Progenitor cell of endocrine pancreas (in vitro differentiated cells): Measurements from ENCODE around the gene PRAC2. TPM values are rescaled to one million over a fixed set of nuclear protein-coding genes. Genes with fewer than 3 reads are reported as not detected.

Source experiments
- DNase-seq: peaks from one replicate; pipeline ENCODE4 v3.0.0; 2021; ENCODE audit warnings: low spot score; ENCODE audit not compliant: unreplicated experiment
- H3K27ac Mint-ChIP-seq: 2 replicates; pipeline ENCODE4 v1.8.0; 2021; ENCODE audit warnings: mild to moderate bottlenecking, moderate library complexity, mixed read lengths
- H3K27me3 Mint-ChIP-seq: 2 replicates; pipeline ENCODE4 v1.8.0; 2021; ENCODE audit warnings: mixed read lengths
- H3K36me3 Mint-ChIP-seq: 2 replicates; pipeline ENCODE4 v1.8.0; 2022; ENCODE audit warnings: mixed read lengths; ENCODE audit not compliant: insufficient read depth
- H3K4me1 Mint-ChIP-seq: 2 replicates; pipeline ENCODE4 v1.8.0; 2021; ENCODE audit warnings: low read depth, mixed read lengths
- H3K4me3 Mint-ChIP-seq: 2 replicates; pipeline ENCODE4 v1.8.0; 2021; ENCODE audit warnings: low read depth, mild to moderate bottlenecking, moderate library complexity, mixed read lengths
- H3K9me3 Mint-ChIP-seq: 2 replicates; pipeline ENCODE4 v1.8.0; 2021; ENCODE audit warnings: low read depth, mixed read lengths
- microRNA-seq: library from miRNA; unstranded; fragments of <30 nt; microRNA quantifications from one replicate; pipeline ENCODE4 v1.1.0, GENCODE V29; 2020; ENCODE audit warnings: borderline number of aligned reads; ENCODE audit not compliant: unreplicated experiment
- total RNA-seq: library from RNA; stranded (reverse); gene quantifications from 2 replicates; pipeline ENCODE4 v1.2.1, GENCODE V29; 2021
- TF ChIP-seq, protein P1 (sequence below): fragments of 200-600 bp; sonication (generic); IDR thresholded peaks from one replicate; pipeline ENCODE4 v1.5.0; 2021; ENCODE audit warnings: antibody characterized with exemption, mild to moderate bottlenecking; ENCODE audit not compliant: unreplicated experiment

Gene PRAC2
- total RNA-seq, 1 donor from 2014 or later, result not detected

DNA sequence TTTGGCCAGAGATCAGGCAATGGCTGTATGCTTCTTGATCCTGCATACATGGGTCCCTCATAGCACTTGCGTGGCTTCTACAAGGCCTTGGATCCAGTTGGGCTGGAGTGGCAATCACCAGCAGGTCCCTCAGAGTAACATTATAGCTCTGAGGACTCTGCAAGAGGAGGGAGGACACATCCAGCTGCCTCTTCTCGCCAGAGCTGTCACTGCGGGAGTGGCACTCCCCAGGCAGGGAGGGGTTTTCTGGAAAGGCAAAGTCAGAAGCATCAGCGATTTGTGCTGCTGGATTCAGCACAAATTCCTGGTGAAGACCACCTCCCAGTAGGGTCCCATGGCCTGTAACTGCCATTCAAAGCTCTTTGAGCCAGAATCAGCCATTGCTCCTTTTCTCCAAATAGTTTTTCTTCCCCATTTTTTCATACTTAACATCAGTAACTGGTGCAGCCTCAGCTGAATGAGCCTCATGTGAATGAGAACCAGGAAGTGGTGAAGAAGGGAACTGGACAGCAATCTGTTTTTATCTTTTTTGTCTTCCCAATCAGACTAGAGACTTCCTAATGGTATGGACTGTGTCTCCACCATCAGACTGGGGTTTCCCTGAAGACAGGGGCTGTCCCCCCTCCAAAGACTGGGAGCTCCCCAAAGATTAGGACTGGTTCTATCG is 46.2 kb downstream of the PRAC2 start:
- Mint-ChIP-seq H3K36me3 (no peaks in the 10 kb centered on the region), H3K4me3 (no peak overlapping the region), H3K27me3 (peaks cover 35% of the 10 kb centered on the region), H3K4me1 (no peaks in the 10 kb centered on the region), H3K9me3 (no peaks in the 10 kb centered on the region), H3K27ac (no peak overlapping the region)
- TF ChIP-seq, protein P1, sequence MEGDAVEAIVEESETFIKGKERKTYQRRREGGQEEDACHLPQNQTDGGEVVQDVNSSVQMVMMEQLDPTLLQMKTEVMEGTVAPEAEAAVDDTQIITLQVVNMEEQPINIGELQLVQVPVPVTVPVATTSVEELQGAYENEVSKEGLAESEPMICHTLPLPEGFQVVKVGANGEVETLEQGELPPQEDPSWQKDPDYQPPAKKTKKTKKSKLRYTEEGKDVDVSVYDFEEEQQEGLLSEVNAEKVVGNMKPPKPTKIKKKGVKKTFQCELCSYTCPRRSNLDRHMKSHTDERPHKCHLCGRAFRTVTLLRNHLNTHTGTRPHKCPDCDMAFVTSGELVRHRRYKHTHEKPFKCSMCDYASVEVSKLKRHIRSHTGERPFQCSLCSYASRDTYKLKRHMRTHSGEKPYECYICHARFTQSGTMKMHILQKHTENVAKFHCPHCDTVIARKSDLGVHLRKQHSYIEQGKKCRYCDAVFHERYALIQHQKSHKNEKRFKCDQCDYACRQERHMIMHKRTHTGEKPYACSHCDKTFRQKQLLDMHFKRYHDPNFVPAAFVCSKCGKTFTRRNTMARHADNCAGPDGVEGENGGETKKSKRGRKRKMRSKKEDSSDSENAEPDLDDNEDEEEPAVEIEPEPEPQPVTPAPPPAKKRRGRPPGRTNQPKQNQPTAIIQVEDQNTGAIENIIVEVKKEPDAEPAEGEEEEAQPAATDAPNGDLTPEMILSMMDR, result no peak
- no peak for DNase-seq

DNA sequence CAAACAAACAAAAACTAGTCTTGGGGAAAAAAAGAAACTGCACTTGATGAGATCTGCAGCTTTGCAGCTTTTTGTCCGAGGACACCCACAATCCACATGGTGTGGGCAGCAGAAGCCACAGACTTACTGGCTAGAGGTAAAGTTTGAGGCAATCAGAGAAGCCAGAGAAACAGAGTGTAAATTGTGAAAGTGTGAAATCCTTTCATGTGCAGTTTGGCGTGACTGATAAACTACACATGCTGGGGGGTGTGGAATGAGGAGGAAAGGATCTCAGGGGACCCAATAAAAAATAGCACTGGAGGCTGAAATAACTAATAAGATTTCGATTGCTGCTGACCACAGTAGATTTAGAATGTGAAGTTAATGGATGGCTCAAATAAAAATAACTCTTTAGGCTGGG is 48.0 kb downstream of the PRAC2 start:
- Mint-ChIP-seq H3K36me3 (peaks cover 2% of the 10 kb centered on the region), H3K4me1 (no peaks in the 10 kb centered on the region), H3K27me3 (peaks cover 22% of the 10 kb centered on the region), H3K4me3 (no peak overlapping the region), H3K27ac (no peak overlapping the region), H3K9me3 (peaks cover 3% of the 10 kb centered on the region)
- TF ChIP-seq, protein P1, result no peak
- no peak for DNase-seq

DNA sequence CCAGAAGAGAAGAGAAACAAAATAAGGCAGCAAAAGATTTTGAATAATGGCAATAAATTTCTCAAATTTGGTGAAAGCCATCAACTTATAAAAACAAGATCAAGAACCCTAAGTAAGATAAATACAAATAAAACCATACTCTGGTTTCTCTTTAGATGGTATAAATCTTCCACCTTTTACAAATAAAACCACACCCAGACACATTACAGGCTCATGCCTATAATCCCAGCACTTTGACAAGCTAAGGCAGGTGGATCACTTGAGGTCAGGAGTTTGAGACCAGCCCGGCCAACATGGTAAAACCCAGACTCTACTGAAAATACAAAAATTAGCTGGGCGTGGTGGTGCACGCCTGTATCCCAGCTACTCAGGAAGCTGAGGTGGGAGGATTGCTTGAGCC is 50.3 kb downstream of the PRAC2 start:
- no peak for DNase-seq
- Mint-ChIP-seq H3K27me3 (peaks cover 14% of the 10 kb centered on the region), H3K36me3 (peaks cover 2% of the 10 kb centered on the region), H3K27ac (no peak overlapping the region), H3K4me3 (no peak overlapping the region), H3K9me3 (peaks cover 3% of the 10 kb centered on the region), H3K4me1 (no peaks in the 10 kb centered on the region)
- TF ChIP-seq, protein P1, result no peak

Small RNA genes within 50 kb of the gene (microRNA-seq; reads per million reads assigned to microRNA genes)
- gene MIR3185, result not detected

Other genes starting within 250 kb of the PRAC2 start
- gene HOXB1, start 192.2 kb upstream of the PRAC2 start, total RNA-seq, result 0.96 and 2.2 TPM in 2 replicates
- gene HOXB2, start 178.1 kb upstream of the PRAC2 start, total RNA-seq, result 15.2 and 19.8 TPM in 2 replicates
- 3.4 and 6.0 TPM in 2 replicates for gene HOXB4, start 144.8 kb upstream of the PRAC2 start, total RNA-seq
- gene HOXB3, start 132.9 kb upstream of the PRAC2 start, total RNA-seq, result 19.4 and 32.1 TPM in 2 replicates
- 2.1 and 5.6 TPM in 2 replicates for gene HOXB5, start 129.4 kb upstream of the PRAC2 start, total RNA-seq
- 0.96 and 3.1 TPM in 2 replicates for gene HOXB6, start 118.2 kb upstream of the PRAC2 start, total RNA-seq
- gene HOXB7, start 112.2 kb upstream of the PRAC2 start, total RNA-seq, result 0.55 and 1.5 TPM in 2 replicates
- gene HOXB8, start 107.9 kb upstream of the PRAC2 start, total RNA-seq, result 1.1 and 3.7 TPM in 2 replicates
- 0.18 TPM in 1 of 2 replicates, not detected in the other for gene HOXB9, start 96.8 kb upstream of the PRAC2 start, total RNA-seq
- gene PRAC1, start 667 bp upstream of the PRAC2 start, total RNA-seq, result not detected in 2 replicates
- gene HOXB13, start 5.6 kb downstream of the PRAC2 start, total RNA-seq, result not detected in 2 replicates
- gene TTLL6, start 94.0 kb downstream of the PRAC2 start, total RNA-seq, result 2.9 and 4.0 TPM in 2 replicates
- 85.3 and 92.6 TPM in 2 replicates for gene CALCOCO2, start 107.8 kb downstream of the PRAC2 start, total RNA-seq
- gene ATP5MC1, start 169.6 kb downstream of the PRAC2 start, total RNA-seq, result 40.2 and 45.1 TPM in 2 replicates
- gene UBE2Z, start 185.2 kb downstream of the PRAC2 start, total RNA-seq, result 94.1 and 100 TPM in 2 replicates
- gene SNF8, start 221.7 kb downstream of the PRAC2 start, total RNA-seq, result 128 and 133 TPM in 2 replicates
- not detected in 2 replicates for gene GIP, start 245.4 kb downstream of the PRAC2 start, total RNA-seq